OCI-LY7 (cell line): Measurements from ENCODE around the gene MACROH2A1. TPM values are rescaled to one million over a fixed set of nuclear protein-coding genes. Genes with fewer than 3 reads are reported as not detected.

Experiments
- BruUV-seq: library from RNA; stranded (reverse); fragments of 400-500 nt; replicated peaks from 2 replicates; lab custom pipeline; 2021; lab: Mats Ljungman, UMichigan
- CTCF ChIA-PET: fragments of 300-600 bp; sonication (Branson Sonifier 250); formaldehyde crosslinking; loops from one replicate; lab custom pipeline; 2022; ENCODE audit warnings: antibody characterized with exemption; ENCODE audit not compliant: unreplicated experiment; lab: Charles Lee
- POLR2A ChIA-PET: fragments of 300-600 bp; sonication (Branson Sonifier 250); formaldehyde crosslinking; loops from one replicate; lab custom pipeline; 2022; ENCODE audit warnings: antibody characterized with exemption; lab: Charles Lee
- DNase-seq: peaks from one replicate; pipeline ENCODE4 v3.0.0-alpha.2; 2015; ENCODE audit warnings: low spot score
- H2AFZ ChIP-seq: fragments of 200-600 bp; sonication (generic), shearing (Covaris generic); 2 replicates; pipeline ENCODE4 v1.6.1; 2014; ENCODE audit warnings: mild to moderate bottlenecking, antibody characterized with exemption, low read length, moderate library complexity
- H3K27ac ChIP-seq: fragments of 200-600 bp; sonication (generic); 2 replicates; pipeline ENCODE4 v1.5.1; 2014; ENCODE audit warnings: mixed run types, low read depth, mild to moderate bottlenecking, moderate library complexity, low read length, inconsistent platforms; ENCODE audit not compliant: poor library complexity, severe bottlenecking
- H3K36me3 ChIP-seq: fragments of 200-600 bp; sonication (generic); 2 replicates; pipeline ENCODE4 v1.6.1; 2014; ENCODE audit warnings: mild to moderate bottlenecking, antibody characterized with exemption, low read length, moderate library complexity, mixed read lengths; ENCODE audit not compliant: insufficient read depth
- H3K4me1 ChIP-seq: fragments of 200-600 bp; sonication (generic); 2 replicates; pipeline ENCODE4 v1.5.1; 2014; ENCODE audit warnings: mild to moderate bottlenecking, low read length; ENCODE audit not compliant: insufficient read depth, poor library complexity, severe bottlenecking
- H3K4me2 ChIP-seq: fragments of 200-600 bp; sonication (generic); 2 replicates; pipeline ENCODE4 v1.6.1; 2014; ENCODE audit warnings: mild to moderate bottlenecking, low read length
- H3K4me3 ChIP-seq: fragments of 200-600 bp; sonication (generic); 2 replicates; pipeline ENCODE4 v1.5.1; 2014; ENCODE audit warnings: mild to moderate bottlenecking, low read depth, low read length; ENCODE audit not compliant: poor library complexity, severe bottlenecking
- H3K79me2 ChIP-seq: fragments of 200-600 bp; sonication (generic); 2 replicates; pipeline ENCODE4 v1.6.1; 2016; ENCODE audit warnings: low read depth, mild to moderate bottlenecking, low read length, moderate library complexity, mixed read lengths; ENCODE audit not compliant: insufficient read depth
- H3K9me2 ChIP-seq: fragments of 200-600 bp; sonication (generic); 2 replicates; pipeline ENCODE4 v1.6.1; 2016; ENCODE audit warnings: mild to moderate bottlenecking, low read length, mixed read lengths; ENCODE audit not compliant: insufficient read depth
- H3K9me3 ChIP-seq: fragments of 200-600 bp; sonication (generic); 2 replicates; pipeline ENCODE4 v1.6.1; 2014; ENCODE audit warnings: mild to moderate bottlenecking, mixed run types, low read length, mixed read lengths
- H4K20me1 ChIP-seq: fragments of 200-600 bp; sonication (generic); 2 replicates; pipeline ENCODE4 v1.6.1; 2014; ENCODE audit warnings: mild to moderate bottlenecking, antibody characterized with exemption, low read length, moderate library complexity, mixed read lengths; ENCODE audit not compliant: insufficient read depth
- EZH2phosphoT487 ChIP-seq: fragments of 200-600 bp; sonication (generic); IDR thresholded peaks from 2 replicates; pipeline ENCODE4 v1.6.1; 2018; ENCODE audit warnings: low read depth, borderline replicate concordance, mild to moderate bottlenecking, mixed run types, antibody characterized with exemption, low read length, moderate library complexity, mixed read lengths
- intact Hi-C: fragments of 100-400 bp; cut with micrococcal nuclease; formaldehyde crosslinking; loops from one replicate; pipeline ENCODE4 v1.10.0; 2022; ENCODE audit not compliant: unreplicated experiment
- total RNA-seq, 2 experiments: library from RNA; depleted of rRNA in 1 of 2; stranded (reverse); fragments of >200 nt in 1 of 2; shearing (Covaris generic) in 1 of 2; gene quantifications; 2 replicates each; pipeline ENCODE4 v1.2.3, GENCODE V29; 2014 to 2022
- TF ChIP-seq, protein P1 (sequence below): fragments of 200-600 bp; sonication (generic); conservative IDR thresholded peaks from 2 replicates; pipeline ENCODE4 v1.5.1; 2014; ENCODE audit warnings: mild to moderate bottlenecking, antibody characterized with exemption, low read length, moderate library complexity, mixed read lengths

Gene MACROH2A1
- total RNA-seq, 2 experiments from 2014 or later = 271 to 356 TPM

DNA sequence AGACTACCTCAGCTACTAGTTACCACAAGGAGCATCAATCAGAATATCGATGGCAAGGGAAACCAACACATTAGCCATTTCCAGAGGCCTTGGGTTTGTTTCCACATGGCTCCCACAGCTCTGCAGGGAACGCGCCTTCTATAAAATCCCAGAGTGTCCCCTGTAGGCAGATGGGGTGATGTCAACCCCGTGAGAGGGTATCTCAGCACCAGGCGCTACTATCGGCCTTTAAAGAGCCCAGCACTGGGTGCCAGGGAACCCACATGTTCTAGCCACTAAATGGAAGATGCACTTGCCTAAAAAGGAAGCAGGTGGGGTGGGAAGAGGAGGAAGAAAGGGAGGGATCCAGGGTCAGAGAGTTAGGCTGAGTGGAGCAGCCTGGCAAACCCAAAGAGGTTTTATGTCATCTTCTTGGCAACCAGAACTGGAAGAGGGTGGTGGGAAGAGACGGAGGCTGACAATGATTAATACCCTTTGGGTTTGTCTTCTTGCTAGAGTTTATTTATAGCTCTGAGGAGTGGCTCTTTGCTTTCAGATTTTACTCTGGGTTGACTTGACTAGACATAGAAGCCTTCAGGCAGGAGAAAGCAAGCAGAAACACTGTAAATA lies 19.9 kb downstream of the MACROH2A1 start:
- no TSS peak for BruUV-seq
- no peak for DNase-seq
- H3K79me2 ChIP-seq = peaks cover 21% of the 10 kb centered on the region; the same call in 1 of the 2 replicates
- H2AFZ ChIP-seq = no peak overlapping the region
- no peak for TF ChIP-seq EZH2phosphoT487
- no peaks in the 10 kb centered on the region for H3K9me3 ChIP-seq
- no peak overlapping the region for H3K27ac ChIP-seq
- H3K4me3 ChIP-seq = no peak overlapping the region
- ChIA-PET POLR2A (no interaction called here), CTCF (interaction anchor here (1.0 kb wide), 1 partner anchor 10 kb away, joined by 12 read pairs; no protein-coding TSS in a partner anchor)
- no peaks in the 10 kb centered on the region for H3K9me2 ChIP-seq
- H3K4me1 ChIP-seq = no peaks in the 10 kb centered on the region
- intact Hi-C loops = no loop called here
- peaks cover 31% of the 10 kb centered on the region for H4K20me1 ChIP-seq
- no peak overlapping the region for H3K4me2 ChIP-seq
- H3K36me3 ChIP-seq = peaks cover 98% of the 10 kb centered on the region

DNA sequence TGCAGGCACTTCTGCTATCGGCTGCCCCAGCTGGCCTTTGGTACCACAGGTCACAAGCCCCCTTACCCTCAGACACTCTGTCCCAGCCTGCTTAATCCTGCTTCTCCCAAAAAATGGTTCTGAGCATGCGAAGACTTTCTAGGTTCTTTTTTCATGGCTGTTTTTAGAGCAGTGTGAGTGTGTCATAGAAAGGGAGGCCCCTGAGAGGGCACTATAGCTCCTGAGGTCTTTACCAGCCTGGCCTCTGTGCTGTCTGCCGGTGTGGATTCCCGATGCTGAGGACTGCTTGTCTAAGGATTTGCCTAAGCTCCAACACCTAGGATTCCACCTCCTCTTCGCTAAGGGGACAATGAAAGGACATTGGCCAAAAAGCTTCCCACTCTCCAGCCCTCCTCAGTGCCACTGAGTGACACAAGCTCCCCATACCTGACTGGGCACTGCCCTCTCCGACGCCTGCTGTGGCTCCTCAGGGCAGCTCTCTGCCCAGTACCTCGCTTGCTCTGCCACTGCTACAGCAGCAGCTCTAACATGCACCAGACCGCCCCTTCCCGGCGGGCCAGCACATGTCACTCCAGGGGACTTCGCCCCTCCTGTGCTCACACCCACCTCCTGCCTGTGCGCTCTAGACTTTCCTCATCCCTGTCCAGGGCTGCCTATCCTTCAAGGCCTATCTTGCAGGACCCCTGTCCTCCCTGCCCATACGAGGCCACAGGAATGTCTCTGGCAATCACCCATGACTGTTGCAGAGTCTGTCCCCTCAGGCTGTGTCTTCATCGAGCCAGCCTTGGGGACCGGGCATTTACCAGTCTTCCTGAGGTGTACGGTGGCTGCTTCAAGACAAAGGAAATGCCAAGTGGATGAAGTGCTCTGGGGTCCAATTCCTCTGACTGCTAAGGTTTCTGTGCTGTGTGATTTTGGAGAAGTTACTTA lies 21.0 kb downstream of the MACROH2A1 start:
- Histone ChIP-seq H3K9me3 (no peaks in the 10 kb centered on the region), H3K4me3 (no peak overlapping the region), H2AFZ (no peak overlapping the region), H3K36me3 (peaks cover 99% of the 10 kb centered on the region), H3K4me1 (no peaks in the 10 kb centered on the region), H3K4me2 (no peak overlapping the region), H4K20me1 (peaks cover 31% of the 10 kb centered on the region), H3K9me2 (no peaks in the 10 kb centered on the region), H3K79me2 (peaks cover 21% of the 10 kb centered on the region; the same call in 1 of the 2 replicates), H3K27ac (no peak overlapping the region)
- ChIA-PET CTCF (no interaction called here), POLR2A (interaction anchor here (1.5 kb wide), 1 partner anchor 8 kb away, joined by 3 read pairs; no protein-coding TSS in a partner anchor)
- intact Hi-C loops = no loop called here
- DNase-seq = no peak
- no TSS peak for BruUV-seq
- no peak for TF ChIP-seq EZH2phosphoT487
- TF ChIP-seq, protein P1, sequence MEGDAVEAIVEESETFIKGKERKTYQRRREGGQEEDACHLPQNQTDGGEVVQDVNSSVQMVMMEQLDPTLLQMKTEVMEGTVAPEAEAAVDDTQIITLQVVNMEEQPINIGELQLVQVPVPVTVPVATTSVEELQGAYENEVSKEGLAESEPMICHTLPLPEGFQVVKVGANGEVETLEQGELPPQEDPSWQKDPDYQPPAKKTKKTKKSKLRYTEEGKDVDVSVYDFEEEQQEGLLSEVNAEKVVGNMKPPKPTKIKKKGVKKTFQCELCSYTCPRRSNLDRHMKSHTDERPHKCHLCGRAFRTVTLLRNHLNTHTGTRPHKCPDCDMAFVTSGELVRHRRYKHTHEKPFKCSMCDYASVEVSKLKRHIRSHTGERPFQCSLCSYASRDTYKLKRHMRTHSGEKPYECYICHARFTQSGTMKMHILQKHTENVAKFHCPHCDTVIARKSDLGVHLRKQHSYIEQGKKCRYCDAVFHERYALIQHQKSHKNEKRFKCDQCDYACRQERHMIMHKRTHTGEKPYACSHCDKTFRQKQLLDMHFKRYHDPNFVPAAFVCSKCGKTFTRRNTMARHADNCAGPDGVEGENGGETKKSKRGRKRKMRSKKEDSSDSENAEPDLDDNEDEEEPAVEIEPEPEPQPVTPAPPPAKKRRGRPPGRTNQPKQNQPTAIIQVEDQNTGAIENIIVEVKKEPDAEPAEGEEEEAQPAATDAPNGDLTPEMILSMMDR = no peak

- H3K36me3 ChIP-seq = peaks cover 99% of the 10 kb centered on the region
- H4K20me1 ChIP-seq = peaks cover 23% of the 10 kb centered on the region
- ChIA-PET CTCF (no interaction called here), POLR2A (interaction anchor here (1.5 kb wide), 1 partner anchor 9 kb away, joined by 3 read pairs; no protein-coding TSS in a partner anchor)
- H3K27ac ChIP-seq = no peak overlapping the region
- H3K4me3 ChIP-seq = no peak overlapping the region
- no peak overlapping the region for H2AFZ ChIP-seq
- DNase-seq = no peak
- peaks cover 20% of the 10 kb centered on the region; the same call in 1 of the 2 replicates for H3K79me2 ChIP-seq
- no peak overlapping the region for H3K4me2 ChIP-seq
- no TSS peak for BruUV-seq
- no peaks in the 10 kb centered on the region for H3K4me1 ChIP-seq
- no peak for TF ChIP-seq EZH2phosphoT487
- no peaks in the 10 kb centered on the region for H3K9me2 ChIP-seq
- intact Hi-C loops = no loop called here
- H3K9me3 ChIP-seq = no peaks in the 10 kb centered on the region
Measured at GRCh38 chr5:135376961-135377624, 21.9 kb downstream of the MACROH2A1 start.
